Activated CD4-positive, alpha-beta T cell treated with anti-CD3 and anti-CD28 coated beads for 24 hours (primary cell): ENCODE results near the gene RANBP9.

Experiments
- DNase-seq, 2 donors: peaks; one replicate each; pipeline ENCODE4 v3.0.0-alpha.2; 2020; ENCODE audit warnings: low read depth in 2 of 2

Gene RANBP9

DNA sequence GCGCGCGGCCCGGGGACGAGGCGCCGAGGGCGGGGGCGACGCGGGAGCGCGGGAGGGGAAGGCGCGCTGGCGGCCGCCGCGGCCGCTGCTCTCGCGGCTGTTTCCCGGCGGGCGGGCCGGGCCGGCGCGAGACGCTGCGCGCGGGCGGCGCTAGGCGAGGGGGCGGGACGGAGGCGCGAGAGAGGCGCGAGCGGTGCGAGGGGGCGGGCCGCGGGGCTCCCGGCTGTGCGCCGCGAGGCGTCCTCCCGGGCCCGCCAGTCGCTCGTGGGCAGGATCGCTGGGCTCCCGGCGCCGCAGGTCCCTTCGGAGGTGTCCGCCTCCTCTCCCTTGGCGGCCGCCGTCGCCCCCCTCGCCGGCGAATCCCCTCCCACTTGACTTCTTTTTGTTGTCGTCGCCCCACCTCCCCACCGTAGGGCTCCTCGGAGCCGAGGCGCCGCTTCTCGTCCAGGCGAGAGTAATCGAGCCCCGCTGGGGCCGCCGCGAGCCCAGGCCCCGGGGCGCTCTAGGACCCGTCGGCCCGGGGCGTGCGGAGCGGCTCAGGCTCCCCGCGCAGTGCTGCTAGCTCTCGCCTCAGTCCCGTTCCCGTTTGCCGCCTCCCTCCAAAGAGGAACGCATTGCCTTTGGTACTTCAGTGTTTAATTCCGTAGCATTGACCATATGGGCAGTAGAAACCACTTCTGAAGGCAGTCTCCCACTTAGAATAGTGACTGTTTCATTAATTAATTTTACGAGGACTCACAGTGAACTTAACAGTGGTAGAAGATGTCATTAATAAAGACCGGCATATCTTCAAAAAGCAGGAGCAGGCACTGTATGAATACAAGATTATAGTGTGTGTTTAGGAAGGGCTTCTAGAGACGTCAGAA is at the start of gene RANBP9:
RANBP9 (minus strand) TSS at position 103 of the 866 bp plus-strand sequence. CDS start 330 bp downstream, outside the sequence.
- DNase-seq, result peak; percentile 68 to 74

DNA sequence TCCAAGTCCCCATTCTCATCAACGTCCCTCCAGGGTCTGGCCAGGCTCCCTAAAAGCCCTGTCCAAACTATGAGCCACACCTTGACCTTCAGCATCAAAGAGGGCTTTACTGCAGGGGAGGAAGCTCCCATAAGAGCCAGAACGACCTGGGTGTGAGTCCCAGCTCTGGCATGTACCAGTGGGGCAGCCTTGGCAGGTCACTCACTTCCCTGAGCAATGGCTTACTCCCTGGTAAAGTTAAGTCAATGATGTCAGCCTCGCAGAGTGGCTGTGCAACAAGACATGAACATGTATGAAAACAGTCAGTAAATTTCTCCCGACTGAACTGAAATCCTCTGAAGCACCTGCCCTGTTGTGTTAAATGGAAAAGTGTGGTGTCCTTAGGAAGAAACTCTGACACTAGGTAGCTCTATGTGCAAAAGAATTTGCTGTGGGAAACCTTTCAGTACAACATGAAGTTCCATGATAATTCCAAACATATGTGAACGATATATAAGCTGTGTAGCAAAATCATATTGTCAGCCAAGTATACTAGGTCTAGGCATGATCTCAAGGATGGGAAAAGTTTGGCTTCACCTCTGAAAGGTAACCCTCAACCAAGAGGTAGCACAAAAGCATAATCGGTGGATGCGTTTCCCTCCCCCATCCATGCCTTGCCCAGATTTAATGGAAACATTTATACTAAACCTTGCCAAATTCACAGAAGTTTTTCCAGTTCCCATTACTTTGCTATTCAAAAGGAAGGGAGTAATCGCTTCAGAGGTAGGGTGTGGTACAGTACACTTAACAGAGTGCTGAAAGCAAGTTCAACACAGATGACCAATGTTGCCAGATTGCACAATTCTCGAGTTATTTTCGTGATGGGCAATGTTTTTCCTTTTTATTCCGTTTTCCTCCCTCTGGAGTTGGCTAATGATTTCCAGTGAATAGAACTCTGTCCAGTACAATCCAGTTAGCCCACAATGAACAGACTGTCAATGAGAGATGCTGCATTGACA is 49.0 kb upstream of the RANBP9 start:
- no peak for DNase-seq

DNA sequence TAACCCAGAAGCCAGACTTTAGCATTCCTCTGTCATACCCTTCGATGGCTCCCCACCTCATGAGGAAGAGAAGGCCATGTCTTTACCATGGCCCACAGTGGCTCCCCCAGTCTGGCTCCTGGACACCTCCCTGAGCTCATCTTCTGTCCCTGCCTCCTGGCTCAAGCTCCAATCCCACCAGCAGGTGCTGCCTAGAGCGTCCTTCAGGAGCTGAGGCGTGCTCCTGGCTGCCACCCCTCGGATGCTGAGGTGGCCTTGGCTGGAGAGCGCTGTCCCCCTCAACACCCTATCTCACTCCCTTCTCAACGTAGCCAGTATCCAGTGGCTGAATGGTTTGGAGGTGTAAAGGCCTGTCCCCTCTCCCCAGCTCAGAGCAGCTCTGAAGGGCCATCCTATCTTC is 47.4 kb upstream of the RANBP9 start:
- DNase-seq, result no peak

DNA sequence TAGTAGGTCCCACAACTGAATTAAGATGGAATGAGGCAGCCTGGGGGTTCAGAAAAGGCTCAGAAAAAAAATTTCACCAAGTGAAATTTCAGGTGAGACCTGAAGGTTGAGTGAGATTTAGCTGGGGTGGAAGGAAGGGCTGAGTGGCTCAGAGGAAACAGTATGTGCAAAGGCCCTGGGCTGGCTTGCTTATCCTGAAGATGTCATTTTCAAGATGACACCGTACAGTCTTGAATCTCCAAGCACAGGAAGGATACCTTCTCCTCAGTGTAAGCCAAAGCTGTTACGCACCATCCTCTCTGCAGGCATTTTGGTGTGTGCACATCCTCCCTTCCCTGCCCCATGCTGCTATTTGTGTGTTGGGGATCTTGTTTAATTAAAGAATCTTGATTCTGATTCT is 43.0 kb upstream of the RANBP9 start:
- no peak for DNase-seq

DNA sequence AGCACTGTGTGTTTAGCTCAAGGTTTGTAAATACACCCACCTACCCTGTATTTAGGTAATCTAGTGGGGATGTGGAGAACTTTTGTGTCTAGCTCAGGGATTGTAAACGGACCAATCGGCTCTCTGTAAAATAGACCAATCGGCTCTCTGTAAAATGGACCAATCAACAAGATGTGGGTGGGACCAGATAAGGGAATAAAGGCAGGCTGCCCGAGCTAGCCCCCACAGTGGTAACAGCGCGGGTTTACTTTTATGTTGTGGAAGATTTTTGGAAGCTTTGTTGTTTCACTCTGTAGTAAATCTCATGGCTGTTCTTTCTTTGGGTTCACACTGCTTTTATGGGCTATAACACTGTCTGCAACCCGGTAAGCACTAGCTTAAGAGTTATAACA is 32.1 kb upstream of the RANBP9 start:
- DNase-seq, result no peak

DNA sequence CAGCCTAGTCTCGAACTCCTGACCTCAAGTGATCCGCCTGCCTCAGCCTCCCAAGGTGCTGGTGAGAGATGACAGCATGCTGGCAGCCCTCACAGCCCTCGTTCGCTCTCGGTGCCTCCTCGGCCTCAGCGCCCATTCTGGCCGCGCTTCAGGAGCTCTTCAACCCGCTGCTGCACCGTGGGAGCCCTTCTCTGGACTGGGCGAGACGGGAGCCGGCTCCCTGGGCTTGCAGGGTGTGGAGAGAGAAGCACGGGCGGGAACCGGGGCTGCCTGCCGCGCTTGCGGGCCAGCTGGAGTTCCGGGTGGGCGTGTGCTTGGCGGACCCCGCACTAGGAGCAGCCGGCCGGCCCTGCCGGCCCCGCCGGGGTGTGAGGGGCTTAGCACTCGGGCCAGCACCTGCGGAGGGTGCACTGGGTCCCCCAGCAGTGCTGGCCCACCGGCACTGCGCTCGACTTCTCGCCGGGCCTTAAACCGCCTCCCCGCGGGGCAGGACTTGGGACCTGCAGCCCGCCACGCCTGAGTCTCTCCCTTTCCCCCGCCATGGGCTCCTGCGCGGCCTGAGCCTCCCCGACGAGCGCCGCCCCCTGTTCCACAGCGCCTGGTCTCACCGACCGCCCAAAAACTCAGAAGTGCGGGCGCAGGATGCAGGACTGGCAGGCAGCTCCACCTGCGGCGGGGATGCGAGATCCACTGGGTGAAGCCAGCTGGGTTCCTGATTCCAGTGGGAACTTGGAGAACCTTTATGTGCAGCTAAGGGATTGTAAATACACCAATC is 31.5 kb upstream of the RANBP9 start:
- no peak for DNase-seq

DNA sequence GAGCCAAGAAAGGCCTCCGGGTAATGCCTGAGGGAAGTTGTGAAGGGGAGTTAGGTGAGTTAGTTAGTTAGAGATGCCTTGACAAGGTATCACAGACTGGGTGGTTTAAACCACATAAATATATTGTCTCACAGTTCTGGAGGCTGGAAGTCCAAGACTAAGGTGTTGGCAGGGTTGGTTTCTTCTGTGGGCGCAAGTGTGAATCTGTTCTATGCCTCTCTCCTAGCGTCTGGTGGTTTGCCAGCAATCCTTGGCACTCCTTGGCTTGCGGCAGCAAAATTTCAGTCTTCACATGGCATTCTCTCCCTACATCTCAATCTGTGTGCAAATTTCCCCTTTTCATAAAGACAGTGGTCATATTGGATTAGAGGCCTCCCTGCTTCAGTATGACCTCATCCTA is 29.7 kb upstream of the RANBP9 start:
- no peak for DNase-seq

DNA sequence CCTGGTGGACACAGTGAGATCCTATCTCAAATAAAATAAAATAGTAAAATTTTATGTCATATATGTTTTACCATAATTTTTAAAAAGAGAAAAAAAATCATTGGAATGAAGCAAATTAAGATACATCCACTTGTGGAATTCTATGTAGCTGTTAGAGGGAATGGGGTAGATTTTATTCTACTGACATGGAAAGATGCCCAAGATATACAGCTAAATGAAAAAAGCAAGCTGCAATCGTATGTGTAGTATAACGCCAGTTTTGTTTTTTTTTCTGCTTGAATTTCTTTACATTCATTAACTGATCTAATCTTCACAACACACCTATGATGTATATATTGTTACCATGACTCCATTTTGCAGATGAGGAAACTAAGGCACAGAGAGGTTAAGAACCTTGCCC is 23.4 kb upstream of the RANBP9 start:
- no peak for DNase-seq

DNA sequence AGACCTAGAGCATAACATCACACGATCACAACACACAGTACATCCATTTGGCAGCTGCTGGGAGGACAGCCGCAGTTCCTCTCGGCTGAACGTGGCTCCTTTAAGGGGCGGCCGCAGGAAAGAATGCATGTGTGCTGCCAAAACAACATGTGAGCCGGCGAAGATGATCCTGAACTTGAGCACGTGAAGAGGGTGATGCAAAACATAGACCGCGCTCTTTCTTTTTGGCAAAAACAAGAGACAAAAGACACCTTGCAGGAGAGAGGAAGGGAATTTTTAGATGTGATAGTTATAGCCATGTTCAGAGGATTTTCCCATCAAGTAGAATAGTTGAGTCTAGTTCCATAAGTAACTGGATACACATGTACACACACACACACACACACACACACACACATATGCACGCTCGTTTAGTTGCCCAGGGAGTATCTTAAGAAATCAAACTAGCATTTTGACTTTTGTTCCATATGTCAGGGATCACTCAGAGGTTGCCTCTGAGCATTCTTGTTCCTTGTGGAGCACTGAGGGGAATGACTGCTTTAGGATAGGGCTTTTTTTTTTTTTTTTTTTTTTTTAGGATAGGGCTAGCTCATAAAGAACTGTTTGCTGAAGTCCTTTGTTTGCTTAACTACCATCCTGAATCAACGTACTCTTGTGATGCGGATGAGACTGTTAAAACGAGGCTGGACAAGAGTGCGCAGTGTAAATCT is 21.7 kb upstream of the RANBP9 start:
- no peak for DNase-seq

DNA sequence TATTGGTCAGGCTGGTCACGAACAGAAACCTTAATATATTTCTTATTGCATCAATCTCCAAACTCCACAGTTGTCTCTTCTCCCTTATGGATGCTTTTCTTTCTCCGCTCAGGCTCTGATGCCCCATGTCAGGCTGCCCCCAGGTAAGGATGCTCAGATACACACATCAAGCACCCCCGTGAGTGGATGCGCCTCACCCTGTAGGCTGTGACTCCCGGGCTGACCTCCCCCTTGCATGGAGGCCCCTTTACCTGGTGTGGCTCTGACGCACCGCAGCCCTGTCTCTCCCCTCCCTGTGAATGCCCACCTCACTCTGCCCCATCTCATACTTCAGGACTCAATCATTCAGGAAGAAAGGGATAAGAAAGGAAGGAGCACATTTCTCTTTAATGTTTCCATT is 19.1 kb upstream of the RANBP9 start:
- no peak for DNase-seq

DNA sequence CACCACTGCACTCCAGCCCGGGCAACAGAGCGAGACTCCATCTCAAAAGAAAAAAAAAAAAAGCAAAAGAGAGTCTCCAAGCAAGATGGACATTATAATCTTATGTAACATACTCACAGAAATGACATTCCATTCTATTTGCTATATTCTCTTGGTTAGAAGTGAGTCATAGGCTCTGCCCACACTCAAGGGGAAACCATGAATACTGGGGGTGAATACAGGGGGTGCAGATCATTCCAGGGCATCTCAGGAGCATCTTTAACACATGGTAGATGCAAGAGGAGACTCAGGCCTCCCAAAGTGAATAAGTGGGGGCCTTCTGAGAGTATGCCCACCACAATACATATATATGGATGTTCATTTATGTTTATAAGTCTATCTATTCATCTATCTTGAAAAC is 18.3 kb upstream of the RANBP9 start:
- DNase-seq, result no peak

DNA sequence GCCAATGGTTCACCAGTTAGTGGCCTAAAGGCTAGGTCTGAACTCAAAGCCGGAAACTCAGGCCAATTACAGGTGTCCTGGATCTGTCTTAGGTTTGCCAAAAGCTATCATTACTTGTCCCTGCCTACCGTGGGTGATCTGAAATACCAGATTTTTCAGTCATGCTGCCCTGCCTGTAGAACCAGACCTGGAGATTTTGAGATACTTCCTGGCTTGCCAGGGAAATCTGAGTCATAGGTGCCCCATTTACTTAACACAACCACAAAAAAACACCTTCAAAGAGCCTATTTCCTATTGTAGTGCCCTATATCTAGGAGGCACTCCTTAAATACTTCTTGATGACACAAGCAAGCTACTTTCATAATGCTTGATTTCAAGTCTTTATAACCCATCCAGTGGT is 13.9 kb upstream of the RANBP9 start:
- DNase-seq, result no peak

DNA sequence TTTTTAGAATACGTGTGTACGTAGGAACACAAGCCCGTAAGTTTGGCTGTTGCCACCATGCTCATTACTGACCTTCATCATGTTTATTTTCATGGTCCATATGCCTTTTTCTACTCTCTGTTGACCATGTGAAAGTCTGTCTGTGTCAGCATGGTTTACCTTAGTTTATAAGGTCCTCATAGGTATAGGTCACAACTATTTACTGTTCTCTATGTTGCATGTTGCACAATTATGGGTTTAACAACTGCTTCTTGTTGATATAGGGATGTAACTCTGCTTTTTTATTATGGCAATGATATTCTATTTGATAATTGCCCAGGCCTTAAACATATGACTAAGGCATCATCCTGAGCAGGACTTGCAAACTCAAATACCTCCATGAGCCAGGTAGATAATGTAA is 13.4 kb upstream of the RANBP9 start:
- DNase-seq, result no peak

DNA sequence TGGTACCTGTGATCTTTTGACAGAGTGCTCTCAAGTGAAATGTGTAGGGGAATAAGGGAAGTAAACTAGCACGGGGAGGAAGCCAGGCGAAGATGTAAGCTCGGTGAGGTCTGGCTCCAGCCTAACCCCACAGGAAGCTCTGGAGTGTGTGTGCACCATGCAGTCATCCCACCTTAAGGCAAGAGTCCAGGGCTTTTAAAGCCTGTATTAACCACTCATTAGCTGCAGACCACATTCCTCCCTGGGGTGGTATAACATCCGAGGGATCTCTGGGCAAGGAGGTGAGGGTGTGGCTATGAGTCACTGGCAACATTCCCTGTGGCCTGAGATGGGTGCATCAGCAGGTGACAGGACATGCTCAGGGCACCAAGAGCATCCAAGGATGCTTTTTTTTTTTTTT is 12.5 kb upstream of the RANBP9 start:
- no peak for DNase-seq

DNA sequence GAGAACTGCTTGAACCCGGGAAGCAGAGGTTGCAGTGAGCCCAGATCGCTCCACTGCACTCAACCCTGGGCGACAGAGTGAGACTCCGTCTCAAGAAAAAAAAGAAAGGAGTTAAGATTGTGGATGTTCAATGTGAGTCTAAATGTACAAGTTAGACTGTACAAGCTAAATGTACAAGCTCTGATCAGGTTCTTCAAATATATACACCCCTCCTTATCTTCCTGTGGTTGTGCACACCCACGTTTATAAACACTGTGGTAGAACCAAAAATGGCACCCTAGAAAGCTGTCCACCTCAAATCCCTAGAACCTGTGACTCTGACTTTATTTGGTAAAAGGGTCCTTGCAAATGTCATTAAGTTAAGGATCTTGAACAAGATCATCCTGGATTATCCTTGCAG is 11.2 kb upstream of the RANBP9 start:
- DNase-seq, result no peak

DNA sequence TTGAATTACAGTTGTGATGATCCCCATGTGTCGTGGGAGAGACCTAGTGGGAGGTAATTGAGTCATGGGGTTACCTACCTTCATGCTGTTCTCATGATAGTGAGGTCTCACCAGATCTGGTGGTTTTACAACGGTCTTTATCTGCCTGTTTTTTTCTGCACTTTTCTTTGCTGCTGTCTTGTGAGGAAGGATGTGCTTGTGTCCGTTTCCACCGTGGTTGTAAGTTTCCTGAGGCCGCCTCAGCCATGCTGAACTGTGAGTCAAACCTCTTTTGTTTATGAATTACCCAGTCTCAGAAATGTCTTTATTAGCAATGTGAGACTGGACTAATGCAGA is 6.5 kb upstream of the RANBP9 start:
- DNase-seq, result no peak

DNA sequence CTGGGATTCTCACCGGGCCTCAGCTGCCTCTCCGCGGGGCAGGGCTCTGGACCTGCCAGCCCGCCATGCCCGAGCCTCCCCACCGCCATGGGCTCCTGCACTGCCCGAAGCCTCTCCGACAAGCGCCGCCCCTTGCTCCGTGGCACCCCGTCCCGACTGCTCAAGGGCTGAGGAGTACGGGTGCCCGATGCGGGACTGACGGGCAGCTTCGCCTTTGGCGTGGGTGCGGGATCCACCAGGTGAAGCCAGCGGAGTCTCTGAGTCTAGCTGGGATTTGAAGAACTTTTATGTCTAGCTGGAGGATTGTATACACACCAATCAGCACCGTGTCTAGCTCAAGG is 5.3 kb upstream of the RANBP9 start:
- DNase-seq, result no peak

DNA sequence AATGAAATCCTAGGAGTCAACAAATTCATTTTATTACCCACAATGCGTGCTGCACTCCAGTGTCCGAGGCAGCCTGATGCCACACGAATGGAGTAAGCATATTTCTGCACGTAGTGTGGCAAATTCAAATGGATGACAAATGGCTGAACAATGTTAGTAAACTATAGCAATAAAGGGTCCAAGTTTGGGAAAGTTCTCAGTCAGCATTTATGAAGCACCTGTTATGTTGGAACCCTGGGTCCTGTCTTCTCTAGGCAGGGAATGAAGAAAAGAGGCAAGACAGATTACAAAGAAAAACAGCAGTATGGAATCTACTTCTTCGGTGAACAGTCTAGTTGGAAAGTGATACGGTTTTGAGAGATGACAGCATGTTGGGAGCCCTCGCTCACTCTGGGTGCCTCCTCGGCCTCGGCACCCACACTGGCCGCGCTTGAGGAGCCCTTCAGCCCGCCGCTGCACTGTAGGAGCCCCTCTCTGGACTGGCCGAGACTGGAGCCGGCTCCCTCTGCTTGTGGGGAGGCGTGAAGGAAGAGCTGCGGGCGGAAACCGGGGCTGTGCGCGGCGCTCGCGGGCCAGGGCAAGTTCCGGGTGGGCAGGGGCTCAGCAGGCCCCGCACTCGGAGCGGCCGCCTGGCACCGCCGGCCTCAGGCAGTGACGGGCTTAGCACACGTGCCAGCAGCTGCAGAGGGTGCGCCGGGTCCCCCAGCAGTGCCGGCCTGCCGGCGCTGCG is 4.8 kb upstream of the RANBP9 start:
- no peak for DNase-seq

DNA sequence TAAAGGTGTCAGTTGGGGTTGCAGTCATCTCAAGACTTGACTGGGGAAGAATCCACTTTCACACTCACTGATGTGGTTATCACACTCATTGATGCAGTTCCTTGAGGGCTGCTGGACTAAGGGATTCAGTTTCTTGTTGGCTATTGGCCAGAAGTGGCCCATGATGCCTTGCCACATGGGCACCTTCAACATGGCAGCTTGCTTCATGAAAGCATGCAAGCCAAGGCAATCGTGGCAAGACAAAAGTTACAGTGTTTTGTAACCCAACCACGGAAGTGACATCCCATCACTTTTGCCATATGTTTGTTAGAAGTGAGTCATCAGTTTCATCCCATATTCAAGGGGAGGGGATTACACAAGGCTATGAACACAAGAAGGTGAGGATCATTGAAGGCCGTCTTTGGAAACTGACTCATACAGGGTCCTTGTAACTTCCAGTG is 3.8 kb upstream of the RANBP9 start:
- DNase-seq, result no peak

DNA sequence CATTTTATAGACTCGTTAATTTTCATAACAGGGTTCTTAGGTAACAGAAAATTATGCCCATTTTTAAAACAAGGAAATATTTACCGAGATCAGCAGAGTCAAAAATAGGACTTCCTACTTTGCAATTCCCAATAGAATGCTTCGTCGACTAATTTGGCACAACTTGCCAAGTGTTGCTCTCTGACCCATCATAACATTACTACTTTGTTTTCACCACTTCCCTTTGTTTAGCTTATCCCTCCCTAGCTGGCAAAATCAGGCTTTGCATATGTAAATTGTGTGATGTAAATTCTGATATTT is 914 bp upstream of the RANBP9 start:
- no peak for DNase-seq

DNA sequence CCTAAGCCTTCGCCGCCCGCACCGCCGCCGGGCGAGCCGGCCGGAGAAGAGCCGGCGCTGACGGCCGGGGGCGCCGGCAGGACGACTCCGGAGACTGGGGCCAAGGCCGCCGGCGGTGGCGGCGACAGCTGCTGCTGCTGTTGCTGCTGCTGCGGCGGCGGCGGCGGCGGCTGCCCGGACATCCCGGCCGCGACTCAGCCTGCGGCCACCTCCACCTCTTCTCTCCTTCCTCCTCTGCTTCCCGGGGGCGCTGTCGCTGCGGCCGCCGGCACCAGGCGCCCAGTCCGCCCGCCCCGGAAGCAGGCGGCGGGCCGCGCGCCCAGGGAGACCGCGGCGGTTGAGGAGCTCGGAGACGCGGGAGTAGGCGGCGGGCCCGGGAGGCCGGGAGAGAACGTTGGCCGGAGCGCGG is 307 bp downstream of the RANBP9 start:
- no peak for DNase-seq
